Measurements from ENCODE around the gene DDR2. TPM values are rescaled to one million over a fixed set of nuclear protein-coding genes. Genes with fewer than 3 reads are reported as not detected.

DDR2 gene
- total RNA-seq, 1 donor from 2014 or later, result 0.69 TPM

GRCh38 chr1:162719678-162720077, 87.4 kb downstream of the DDR2 start:
- Histone ChIP-seq H3F3A (ENCODE audit: low read depth) (no peaks in the 10 kb centered on the region), H3K9me3 (ENCODE audit: low read depth) (no peaks in the 10 kb centered on the region), H4K20me1 (ENCODE audit: low read depth) (no peaks in the 10 kb centered on the region), H3K4me1 (no peaks in the 10 kb centered on the region), H2AFZ (replicated peaks) (no peak overlapping the region), H3K79me2 (ENCODE audit: low read depth) (no peaks in the 10 kb centered on the region), H3K4me3 (no peak overlapping the region), H3K9ac (no peak overlapping the region), H3K27ac (no peak overlapping the region), H3K36me3 (no peaks in the 10 kb centered on the region), H3K27me3 (no peaks in the 10 kb centered on the region), H3K4me2 (no peak overlapping the region)
- Mint-ChIP-seq H3K36me3 (no peaks in the 10 kb centered on the region), H3K9me3 (no peaks in the 10 kb centered on the region), H3K27ac (no peak overlapping the region), H3K27me3 (ENCODE audit: insufficient read depth, low read depth) (no peaks in the 10 kb centered on the region), H3K4me1 (no peaks in the 10 kb centered on the region), H3K4me3 (no peak overlapping the region)
- TF ChIP-seq CTCF (IDR thresholded peaks at IDR 0.05) (no peak), EZH2phosphoT487 (IDR thresholded peaks at IDR 0.05) (no peak), EZH2 (IDR thresholded peaks at IDR 0.05) (no peak)
- no peak for DNase-seq (ENCODE audit: low spot score)

DNA sequence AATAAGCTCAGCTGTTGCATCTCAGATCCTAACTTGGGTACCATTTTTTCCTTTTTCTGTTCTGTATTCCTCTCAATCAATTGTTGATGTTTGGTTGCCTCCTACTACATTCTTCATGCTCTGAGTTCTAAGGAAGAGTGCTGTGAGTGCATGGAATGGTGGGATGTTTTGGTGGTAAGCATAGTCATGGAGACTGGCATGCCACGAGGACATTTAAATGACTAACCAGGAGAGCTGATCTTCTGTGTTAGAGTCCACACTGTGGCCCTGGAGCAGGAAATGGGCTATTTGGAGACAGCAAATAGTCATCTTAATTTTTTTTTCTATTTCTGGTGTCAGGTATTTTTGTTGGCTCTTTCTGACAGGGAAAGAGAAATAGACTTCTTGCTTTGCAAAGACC, 88.7 kb downstream of the DDR2 start:
- H3K9me3 ChIP-seq (ENCODE audit: low read depth), result no peaks in the 10 kb centered on the region
- H3K27me3 ChIP-seq, result no peaks in the 10 kb centered on the region
- no peak overlapping the region for H3K4me3 Mint-ChIP-seq
- TF ChIP-seq EZH2phosphoT487 (IDR thresholded peaks at IDR 0.05), result no peak
- TF ChIP-seq EZH2 (IDR thresholded peaks at IDR 0.05), result no peak
- no peak for TF ChIP-seq CTCF (IDR thresholded peaks at IDR 0.05)
- no peaks in the 10 kb centered on the region for H3K79me2 ChIP-seq (ENCODE audit: low read depth)
- no peaks in the 10 kb centered on the region for H3K9me3 Mint-ChIP-seq
- no peak for DNase-seq (ENCODE audit: low spot score)
- H3F3A ChIP-seq (ENCODE audit: low read depth), result no peaks in the 10 kb centered on the region
- peak overlapping the region; percentile 7 for H2AFZ ChIP-seq (replicated peaks)
- H3K36me3 ChIP-seq, result no peaks in the 10 kb centered on the region
- no peak overlapping the region for H3K27ac Mint-ChIP-seq
- no peaks in the 10 kb centered on the region for H4K20me1 ChIP-seq (ENCODE audit: low read depth)
- no peak overlapping the region for H3K4me2 ChIP-seq
- no peaks in the 10 kb centered on the region for H3K27me3 Mint-ChIP-seq (ENCODE audit: insufficient read depth, low read depth)
- H3K4me1 Mint-ChIP-seq, result no peaks in the 10 kb centered on the region
- no peaks in the 10 kb centered on the region for H3K36me3 Mint-ChIP-seq
- no peak overlapping the region for H3K27ac ChIP-seq
- no peak overlapping the region for H3K4me3 ChIP-seq
- no peak overlapping the region for H3K9ac ChIP-seq
- H3K4me1 ChIP-seq, result no peaks in the 10 kb centered on the region

DNA sequence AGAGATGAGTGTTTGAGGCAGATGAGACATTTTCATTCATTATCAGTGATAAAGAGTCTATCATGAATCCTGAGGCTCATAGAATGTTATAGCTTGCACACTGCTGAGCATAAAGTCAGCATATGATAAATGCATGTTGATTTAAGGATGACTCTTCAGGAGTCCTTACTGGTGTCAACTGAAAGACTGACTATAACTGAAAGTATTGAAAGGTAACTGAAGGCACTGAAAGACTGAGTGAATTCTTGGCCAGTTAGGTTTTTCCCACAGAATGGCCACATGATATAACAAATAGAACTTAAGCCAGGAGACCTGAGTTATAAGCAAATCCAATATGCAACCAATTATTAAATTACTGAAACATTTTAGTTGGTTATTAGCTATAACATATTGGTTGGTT, 89.2 kb downstream of the DDR2 start:
- Mint-ChIP-seq H3K9me3 (no peaks in the 10 kb centered on the region), H3K36me3 (no peaks in the 10 kb centered on the region), H3K4me3 (no peak overlapping the region), H3K27ac (no peak overlapping the region), H3K27me3 (ENCODE audit: insufficient read depth, low read depth) (no peaks in the 10 kb centered on the region), H3K4me1 (no peaks in the 10 kb centered on the region)
- H3K27me3 ChIP-seq, result no peaks in the 10 kb centered on the region
- no peak overlapping the region for H3K4me3 ChIP-seq
- H3K9me3 ChIP-seq (ENCODE audit: low read depth), result no peaks in the 10 kb centered on the region
- no peaks in the 10 kb centered on the region for H3F3A ChIP-seq (ENCODE audit: low read depth)
- no peak overlapping the region for H2AFZ ChIP-seq (replicated peaks)
- H3K9ac ChIP-seq, result no peak overlapping the region
- no peak for DNase-seq (ENCODE audit: low spot score)
- no peak overlapping the region for H3K27ac ChIP-seq
- H3K36me3 ChIP-seq, result no peaks in the 10 kb centered on the region
- H3K79me2 ChIP-seq (ENCODE audit: low read depth), result no peaks in the 10 kb centered on the region
- no peak for TF ChIP-seq CTCF (IDR thresholded peaks at IDR 0.05)
- no peak for TF ChIP-seq EZH2phosphoT487 (IDR thresholded peaks at IDR 0.05)
- TF ChIP-seq EZH2 (IDR thresholded peaks at IDR 0.05), result no peak
- no peaks in the 10 kb centered on the region for H3K4me1 ChIP-seq
- no peak overlapping the region for H3K4me2 ChIP-seq
- no peaks in the 10 kb centered on the region for H4K20me1 ChIP-seq (ENCODE audit: low read depth)

DNA sequence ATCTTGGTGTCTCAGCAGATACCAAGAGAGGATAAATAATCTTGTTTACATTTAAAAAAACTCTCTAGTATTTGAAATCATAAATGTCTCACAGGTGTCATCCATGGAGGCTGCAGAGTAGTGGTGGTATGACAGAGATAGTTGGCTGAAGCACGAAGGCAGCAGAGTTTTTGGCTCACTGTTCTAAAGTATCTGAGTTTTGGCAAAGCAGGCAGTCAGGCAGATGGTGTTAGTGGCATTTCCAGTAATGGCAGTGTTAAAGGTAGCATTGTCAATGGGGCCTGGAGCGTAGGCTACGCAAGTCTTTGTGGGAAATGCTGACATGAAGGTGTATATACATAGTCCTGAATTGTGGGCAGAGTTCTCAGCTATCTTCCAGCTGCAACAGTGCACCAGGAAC, 89.8 kb downstream of the DDR2 start:
- Histone ChIP-seq H3K9me3 (ENCODE audit: low read depth) (no peaks in the 10 kb centered on the region), H3K27me3 (no peaks in the 10 kb centered on the region), H4K20me1 (ENCODE audit: low read depth) (no peaks in the 10 kb centered on the region), H3K36me3 (no peaks in the 10 kb centered on the region), H3K4me2 (no peak overlapping the region), H3K4me3 (no peak overlapping the region), H3K79me2 (ENCODE audit: low read depth) (no peaks in the 10 kb centered on the region), H2AFZ (replicated peaks) (no peak overlapping the region), H3K27ac (no peak overlapping the region), H3F3A (ENCODE audit: low read depth) (no peaks in the 10 kb centered on the region), H3K4me1 (no peaks in the 10 kb centered on the region), H3K9ac (no peak overlapping the region)
- Mint-ChIP-seq H3K4me3 (no peak overlapping the region), H3K27me3 (ENCODE audit: insufficient read depth, low read depth) (no peaks in the 10 kb centered on the region), H3K36me3 (no peaks in the 10 kb centered on the region), H3K9me3 (no peaks in the 10 kb centered on the region), H3K4me1 (no peaks in the 10 kb centered on the region), H3K27ac (no peak overlapping the region)
- no peak for DNase-seq (ENCODE audit: low spot score)
- no peak for TF ChIP-seq EZH2 (IDR thresholded peaks at IDR 0.05)
- TF ChIP-seq CTCF (IDR thresholded peaks at IDR 0.05), result no peak
- TF ChIP-seq EZH2phosphoT487 (IDR thresholded peaks at IDR 0.05), result no peak
